ENCODE results near the gene ATXN10.
"Not testable (repeated sequence)": the region's sequence is repeated elsewhere in the genome, so short reads cannot be mapped to it uniquely, and the experiment has no call there.

The ATXN10 gene

DNA sequence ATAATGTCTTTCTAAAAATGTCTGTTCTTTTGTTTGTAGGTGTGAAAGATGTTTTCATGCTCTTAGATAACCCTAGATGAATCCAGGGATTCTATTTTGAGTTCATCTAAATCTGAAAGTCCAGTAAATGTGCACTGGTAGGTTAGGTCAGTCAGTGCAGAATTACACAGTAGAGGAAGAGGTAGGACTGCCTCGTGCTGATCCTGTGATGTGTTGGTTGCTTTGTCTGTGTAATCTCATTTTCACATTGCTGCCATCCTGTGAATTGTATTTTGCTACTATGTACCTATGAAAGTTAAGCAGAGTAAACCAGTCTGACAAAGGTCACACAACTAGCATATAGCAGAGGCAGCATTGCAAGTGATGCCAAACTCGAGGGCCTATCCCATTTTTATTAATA is 36.5 kb downstream of the ATXN10 start:
- no peak for TF ChIP-seq JUND (IDR thresholded peaks at IDR 0.05; ENCODE audit: low read depth)
- in situ Hi-C loops (cut with HindIII; ENCODE audit: low pct_unique_long_range_greater_than_20kb, low sequenced_read_pairs), result no loop called here
- no peak for DNase-seq (ENCODE audit: low read depth in 1 of 2, low spot score in 1 of 2)

- in situ Hi-C loops (cut with HindIII; ENCODE audit: low pct_unique_long_range_greater_than_20kb, low sequenced_read_pairs), result no loop called here
- TF ChIP-seq JUND (IDR thresholded peaks at IDR 0.05; ENCODE audit: low read depth), result no peak
- DNase-seq (ENCODE audit: low read depth in 1 of 2, low spot score in 1 of 2), result no peak
Measured at GRCh38 chr22:45709060-45709739, 37.6 kb downstream of the ATXN10 start.

- no peak for DNase-seq (ENCODE audit: low read depth in 1 of 2, low spot score in 1 of 2)
- TF ChIP-seq JUND (IDR thresholded peaks at IDR 0.05; ENCODE audit: low read depth), result no peak
- in situ Hi-C loops (cut with HindIII; ENCODE audit: low pct_unique_long_range_greater_than_20kb, low sequenced_read_pairs), result no loop called here
Measured at GRCh38 chr22:45709866-45710265, 38.2 kb downstream of the ATXN10 start.

DNA sequence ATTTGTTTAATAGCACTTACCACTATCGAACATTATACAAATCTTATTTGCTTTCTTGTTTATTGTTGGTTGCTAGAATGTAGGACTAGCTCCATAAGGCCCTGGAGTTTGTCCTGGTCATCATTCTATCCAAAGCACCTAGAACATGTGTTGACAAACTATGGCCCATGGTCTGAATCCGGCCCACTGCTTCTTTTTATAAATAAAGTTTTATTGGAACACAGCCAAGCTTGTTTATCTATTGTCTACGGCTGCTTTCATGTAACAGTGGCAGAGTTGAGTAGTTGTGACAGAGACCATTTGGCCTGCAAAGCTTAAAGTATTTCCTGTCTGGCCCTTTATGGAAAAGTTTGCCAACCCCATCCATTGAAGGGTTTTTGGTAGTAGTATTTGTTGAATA is 38.8 kb downstream of the ATXN10 start:
- DNase-seq (ENCODE audit: low read depth in 1 of 2, low spot score in 1 of 2), result no peak
- in situ Hi-C loops (cut with HindIII; ENCODE audit: low pct_unique_long_range_greater_than_20kb, low sequenced_read_pairs), result no loop called here

GRCh38 chr22:45714390-45714789 is 42.8 kb downstream of the ATXN10 start:
- in situ Hi-C loops (cut with HindIII; ENCODE audit: low pct_unique_long_range_greater_than_20kb, low sequenced_read_pairs); DNase-seq (ENCODE audit: low read depth in 1 of 2, low spot score in 1 of 2): not testable (repeated sequence)

More for the DNA sequence above, 38.8 kb downstream of the ATXN10 start:
- TF ChIP-seq JUND (IDR thresholded peaks at IDR 0.05; ENCODE audit: low read depth), result no peak

GRCh38 chr22:45717789-45718188 is 46.2 kb downstream of the ATXN10 start:
- no peak for DNase-seq (ENCODE audit: low read depth in 1 of 2, low spot score in 1 of 2)
- no peak for TF ChIP-seq JUND (IDR thresholded peaks at IDR 0.05; ENCODE audit: low read depth)
- in situ Hi-C loops (cut with HindIII; ENCODE audit: low pct_unique_long_range_greater_than_20kb, low sequenced_read_pairs), result no loop called here

DNA sequence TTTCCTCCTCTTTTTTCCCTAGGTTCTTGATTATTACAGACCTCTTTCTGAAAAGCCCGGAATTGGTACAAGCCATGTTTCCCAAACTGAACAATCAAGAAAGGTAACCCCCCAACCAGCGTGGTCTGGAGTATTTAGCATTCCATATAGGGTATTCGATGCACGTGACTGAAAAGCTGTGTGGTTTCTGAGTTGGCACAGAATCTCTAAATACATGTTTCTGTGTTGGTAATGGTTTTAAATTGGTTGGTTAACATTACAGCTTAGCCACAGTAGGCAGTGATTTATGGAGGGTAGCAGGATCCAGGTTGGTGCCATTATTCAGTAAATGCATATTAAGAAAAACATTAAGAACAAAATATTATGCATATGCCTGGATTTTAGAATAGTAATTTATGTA is 46.8 kb downstream of the ATXN10 start:
- no peak for DNase-seq (ENCODE audit: low read depth in 1 of 2, low spot score in 1 of 2)
- no peak for TF ChIP-seq JUND (IDR thresholded peaks at IDR 0.05; ENCODE audit: low read depth)
- in situ Hi-C loops (cut with HindIII; ENCODE audit: low pct_unique_long_range_greater_than_20kb, low sequenced_read_pairs), result no loop called here

- TF ChIP-seq JUND (IDR thresholded peaks at IDR 0.05; ENCODE audit: low read depth), result no peak
- in situ Hi-C loops (cut with HindIII; ENCODE audit: low pct_unique_long_range_greater_than_20kb, low sequenced_read_pairs), result no loop called here
- DNase-seq (ENCODE audit: low read depth in 1 of 2, low spot score in 1 of 2), result no peak
Measured at GRCh38 chr22:45720839-45721378, 49.3 kb downstream of the ATXN10 start.

- no peak for TF ChIP-seq JUND (IDR thresholded peaks at IDR 0.05; ENCODE audit: low read depth)
- in situ Hi-C loops (cut with HindIII; ENCODE audit: low pct_unique_long_range_greater_than_20kb, low sequenced_read_pairs), result no loop called here
Measured at GRCh38 chr22:45722006-45722405, 50.4 kb downstream of the ATXN10 start.

GRCh38 chr22:45726081-45726480 is 54.4 kb downstream of the ATXN10 start:
- no peak for TF ChIP-seq JUND (IDR thresholded peaks at IDR 0.05; ENCODE audit: low read depth)
- DNase-seq (ENCODE audit: low read depth in 1 of 2, low spot score in 1 of 2), result no peak
- in situ Hi-C loops (cut with HindIII; ENCODE audit: low pct_unique_long_range_greater_than_20kb, low sequenced_read_pairs), result no loop called here

More at GRCh38 chr22:45722006-45722405, 50.4 kb downstream of the ATXN10 start:
- DNase-seq (ENCODE audit: low read depth in 1 of 2, low spot score in 1 of 2), result no peak

GRCh38 chr22:45731041-45731797 is 59.6 kb downstream of the ATXN10 start:
- TF ChIP-seq JUND (IDR thresholded peaks at IDR 0.05; ENCODE audit: low read depth), result no peak
- no peak for DNase-seq (ENCODE audit: low read depth in 1 of 2, low spot score in 1 of 2)
- in situ Hi-C loops (cut with HindIII; ENCODE audit: low pct_unique_long_range_greater_than_20kb, low sequenced_read_pairs), result no loop called here

GRCh38 chr22:45731798-45732495 is 60.3 kb downstream of the ATXN10 start:
- in situ Hi-C loops (cut with HindIII; ENCODE audit: low pct_unique_long_range_greater_than_20kb, low sequenced_read_pairs), result no loop called here
- no peak for DNase-seq (ENCODE audit: low read depth in 1 of 2, low spot score in 1 of 2)
- no peak for TF ChIP-seq JUND (IDR thresholded peaks at IDR 0.05; ENCODE audit: low read depth)

GRCh38 chr22:45735273-45735672 is 63.6 kb downstream of the ATXN10 start:
- DNase-seq (ENCODE audit: low read depth in 1 of 2, low spot score in 1 of 2), result no peak
- in situ Hi-C loops (cut with HindIII; ENCODE audit: low pct_unique_long_range_greater_than_20kb, low sequenced_read_pairs), result no loop called here
- no peak for TF ChIP-seq JUND (IDR thresholded peaks at IDR 0.05; ENCODE audit: low read depth)
